ENCODE measurements around the gene FRMD8. TPM values are rescaled to one million over a fixed set of nuclear protein-coding genes. Genes with fewer than 3 reads are reported as not detected.
A peak's percentile ranks its signal among the peaks of the same experiment; 100 is the strongest.

Gene FRMD8
- total RNA-seq, 1 experiment from 2014 or later = 22.7 TPM

DNA sequence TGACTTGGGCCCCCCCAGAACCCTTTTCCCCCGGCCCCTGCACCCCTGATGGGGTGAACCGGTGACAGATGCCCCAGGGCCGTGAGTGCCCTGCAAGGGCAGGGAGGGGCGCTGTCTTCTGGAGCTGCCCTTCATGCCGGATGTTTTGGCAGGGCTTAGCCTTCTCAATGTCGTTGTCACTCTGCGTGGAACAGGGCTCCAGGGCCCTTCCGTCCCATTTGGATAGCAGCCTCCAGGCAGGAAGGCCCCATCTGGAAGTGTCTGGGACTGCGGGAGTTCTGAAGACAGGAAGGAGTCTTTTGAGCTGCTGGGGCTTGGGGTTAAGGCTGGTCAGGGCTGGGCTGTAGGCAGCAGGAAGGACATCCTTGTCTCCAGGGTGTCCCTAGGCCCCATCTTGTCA is 4.6 kb downstream of the FRMD8 start:
- H2AFZ ChIP-seq (ENCODE audit: low read length) = no peak overlapping the region
- no peaks in the 10 kb centered on the region for H3K23me2 ChIP-seq (ENCODE audit: insufficient read length, low read depth, low read length, poor library complexity, severe bottlenecking)
- Mint-ChIP-seq H3K27me3 (ENCODE audit: low read depth) (no peaks in the 10 kb centered on the region; the same call in 1 of the 2 replicates), H3K9me3 (no peaks in the 10 kb centered on the region), H3K4me3 (peak overlapping the region in 1 of 2 experiments; percentile 42; a peak in 1 of 5 replicates), H3K27ac (peak overlapping the region in 1 of 3 experiments; percentile 44; a peak in 2 of 7 replicates), H3K36me3 (ENCODE audit: insufficient read depth in 1 of 3, low read depth in 3 of 3) (peaks cover 0 to 8% (median 5%) of the 10 kb centered on the region in 3 experiments; a peak in 4 of 7 replicates), H3K4me1 (peaks cover 11 to 12% of the 10 kb centered on the region in 2 experiments)
- no peaks in the 10 kb centered on the region for H3K27me3 ChIP-seq (ENCODE audit: insufficient read depth, low read length)
- no peak for DNase-seq
- no peaks in the 10 kb centered on the region for H3K9me3 ChIP-seq (ENCODE audit: control insufficient read depth, low read depth, low read length)
- no peak overlapping the region for H3K23ac ChIP-seq (ENCODE audit: insufficient read length, low read depth, low read length)
- H2BK15ac ChIP-seq (ENCODE audit: low read depth, low read length) = no peak overlapping the region
- H3K79me2 ChIP-seq (ENCODE audit: insufficient read depth, low read length) = no peaks in the 10 kb centered on the region
- no peaks in the 10 kb centered on the region for H3K79me1 ChIP-seq (ENCODE audit: insufficient read depth, low read depth, low read length, poor library complexity, severe bottlenecking)
- H3K14ac ChIP-seq (ENCODE audit: insufficient read depth, low read length) = 0 out of 2 replicates have a peak overlapping the region, but pooled peaks have one; percentile 6
- H4K5ac ChIP-seq (ENCODE audit: insufficient read length, low read depth, low read length) = no peak overlapping the region
- H4K20me1 ChIP-seq (ENCODE audit: control insufficient read depth, insufficient read depth, insufficient read length) = peaks cover 2% of the 10 kb centered on the region
- no peak overlapping the region for H2AK5ac ChIP-seq (ENCODE audit: insufficient read length, low read length)
- no peak overlapping the region for H3T11ph ChIP-seq (ENCODE audit: low read length)
- H2BK20ac ChIP-seq (ENCODE audit: low read depth, low read length, poor library complexity, severe bottlenecking) = no peak overlapping the region
- no peak overlapping the region for H3K27ac ChIP-seq (ENCODE audit: insufficient read length, low read depth, low read length)
- no peak overlapping the region for H2BK12ac ChIP-seq (ENCODE audit: insufficient read length, low read depth, low read length)
- no peak overlapping the region for H3K56ac ChIP-seq (ENCODE audit: insufficient read length, low read depth, low read length)
- H3K9ac ChIP-seq (ENCODE audit: extremely low read depth, insufficient read length, low read length) = no peak overlapping the region
- WGBS (ENCODE audit: extremely low coverage, insufficient read length, low lambda C conversion rate) = no CpG with 5 or more reads among the region's 9 CpGs
- H3K18ac ChIP-seq (ENCODE audit: insufficient read length, low read depth, low read length) = no peak overlapping the region
- H3K4ac ChIP-seq (ENCODE audit: low read depth, low read length) = no peak overlapping the region
- TF ChIP-seq, protein P1, sequence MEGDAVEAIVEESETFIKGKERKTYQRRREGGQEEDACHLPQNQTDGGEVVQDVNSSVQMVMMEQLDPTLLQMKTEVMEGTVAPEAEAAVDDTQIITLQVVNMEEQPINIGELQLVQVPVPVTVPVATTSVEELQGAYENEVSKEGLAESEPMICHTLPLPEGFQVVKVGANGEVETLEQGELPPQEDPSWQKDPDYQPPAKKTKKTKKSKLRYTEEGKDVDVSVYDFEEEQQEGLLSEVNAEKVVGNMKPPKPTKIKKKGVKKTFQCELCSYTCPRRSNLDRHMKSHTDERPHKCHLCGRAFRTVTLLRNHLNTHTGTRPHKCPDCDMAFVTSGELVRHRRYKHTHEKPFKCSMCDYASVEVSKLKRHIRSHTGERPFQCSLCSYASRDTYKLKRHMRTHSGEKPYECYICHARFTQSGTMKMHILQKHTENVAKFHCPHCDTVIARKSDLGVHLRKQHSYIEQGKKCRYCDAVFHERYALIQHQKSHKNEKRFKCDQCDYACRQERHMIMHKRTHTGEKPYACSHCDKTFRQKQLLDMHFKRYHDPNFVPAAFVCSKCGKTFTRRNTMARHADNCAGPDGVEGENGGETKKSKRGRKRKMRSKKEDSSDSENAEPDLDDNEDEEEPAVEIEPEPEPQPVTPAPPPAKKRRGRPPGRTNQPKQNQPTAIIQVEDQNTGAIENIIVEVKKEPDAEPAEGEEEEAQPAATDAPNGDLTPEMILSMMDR (conservative IDR thresholded peaks at IDR 0.05) = 0 out of 3 replicates have a peak, but pooled peaks have one; percentile 18
- H4K91ac ChIP-seq (ENCODE audit: insufficient read length, low read depth, low read length) = no peak overlapping the region
- H4K8ac ChIP-seq (replicated peaks; ENCODE audit: insufficient read length, low read depth, low read length) = no peak overlapping the region
- no peaks in the 10 kb centered on the region; the same call in 1 of the 2 replicates for H3K4me1 ChIP-seq (ENCODE audit: insufficient read depth, low read length)
- H2BK5ac ChIP-seq (ENCODE audit: insufficient read length, low read length) = no peak overlapping the region
- no peak overlapping the region for H2BK120ac ChIP-seq (ENCODE audit: low read depth, low read length, poor library complexity, severe bottlenecking)
- H3K4me2 ChIP-seq (ENCODE audit: insufficient read depth, insufficient read length, low read length) = no peak overlapping the region

Data from H9 (cell line).